Liver (tissue), 9 donors: ENCODE results near the gene ANKRD28. TPM values are rescaled to one million over a fixed set of nuclear protein-coding genes. Genes with fewer than 3 reads are reported as not detected.

Experiments used
- DNase-seq: peaks from one replicate; pipeline ENCODE4 v3.0.0-alpha.2; 2017; ENCODE audit warnings: low spot score
- H3K27ac ChIP-seq, 2 donors: one replicate each; pipeline ENCODE4 v1.7.0; 2013; ENCODE audit warnings: inconsistent platforms in 2 of 2, low read length in 2 of 2, control low read depth in 1 of 2, low read depth in 1 of 2, mild to moderate bottlenecking in 1 of 2
- H3K27me3 ChIP-seq, 4 donors: one replicate each; pipeline versions ENCODE4 v1.6.1 to v1.7.0; 2013; ENCODE audit warnings: low read length in 3 of 4, inconsistent platforms in 1 of 4, mild to moderate bottlenecking in 1 of 4, moderate library complexity in 1 of 4; ENCODE audit not compliant: control insufficient read depth in 4 of 4, insufficient read depth in 4 of 4
- H3K36me3 ChIP-seq, 4 donors: one replicate each; pipeline versions ENCODE4 v1.6.1 to v1.7.0; 2013; ENCODE audit warnings: low read length in 3 of 4, mild to moderate bottlenecking in 3 of 4, low read depth in 1 of 4, moderate library complexity in 1 of 4; ENCODE audit not compliant: control insufficient read depth in 4 of 4, insufficient read depth in 3 of 4
- H3K4me1 ChIP-seq, 4 donors: one replicate each; pipeline versions ENCODE4 v1.6.1 to v1.7.0; 2013; ENCODE audit warnings: low read length in 3 of 4, mild to moderate bottlenecking in 3 of 4, moderate library complexity in 1 of 4; ENCODE audit not compliant: control insufficient read depth in 4 of 4, insufficient read depth in 4 of 4
- H3K4me3 ChIP-seq, 3 donors: one replicate each; pipeline versions ENCODE4 v1.6.1 to v1.7.0; 2013; ENCODE audit warnings: low read length in 3 of 3, control low read depth in 1 of 3, low read depth in 1 of 3, mild to moderate bottlenecking in 1 of 3
- H3K9ac ChIP-seq, 2 donors: one replicate each; pipeline ENCODE4 v1.7.0; 2013; ENCODE audit warnings: low read length in 2 of 2, mild to moderate bottlenecking in 2 of 2, moderate library complexity in 2 of 2, control low read depth in 1 of 2, low read depth in 1 of 2
- H3K9me3 ChIP-seq, 4 donors: one replicate each; pipeline versions ENCODE4 v1.6.1 to v1.7.0; 2013; ENCODE audit warnings: low read length in 3 of 4; ENCODE audit not compliant: control insufficient read depth in 4 of 4
- ATF3 ChIP-seq: IDR thresholded peaks from 2 replicates; pipeline ENCODE4 v1.6.1; 2016; ENCODE audit warnings: antibody characterized with exemption
- EGR1 ChIP-seq, 2 donors: IDR thresholded peaks; 2 replicates each; pipeline ENCODE4 v1.6.1; 2016 to 2018; ENCODE audit warnings: antibody characterized with exemption in 2 of 2, low read depth in 2 of 2
- FOXA1 ChIP-seq: IDR thresholded peaks from 2 replicates; pipeline ENCODE4 v1.6.1; 2016; ENCODE audit warnings: antibody characterized with exemption
- FOXA2 ChIP-seq: IDR thresholded peaks from 2 replicates; pipeline ENCODE4 v1.6.1; 2016; ENCODE audit warnings: antibody characterized with exemption
- GABPA ChIP-seq, 2 donors: IDR thresholded peaks in 1 of 2; conservative IDR thresholded peaks in 1 of 2; 2 replicates each; pipeline ENCODE4 v1.6.1; 2016; ENCODE audit warnings: antibody characterized with exemption in 2 of 2, mild to moderate bottlenecking in 1 of 2, moderate library complexity in 1 of 2
- HNF4A ChIP-seq, 2 donors: conservative IDR thresholded peaks; 2 replicates each; pipeline ENCODE4 v1.6.1; 2016; ENCODE audit warnings: antibody characterized with exemption in 2 of 2, mild to moderate bottlenecking in 2 of 2
- HNF4G ChIP-seq: IDR thresholded peaks from 2 replicates; pipeline ENCODE4 v1.6.1; 2016; ENCODE audit warnings: antibody characterized with exemption
- JUND ChIP-seq, 2 donors: IDR thresholded peaks; 2 replicates each; pipeline ENCODE4 v1.6.1; 2016; ENCODE audit warnings: antibody characterized with exemption in 2 of 2
- MAX ChIP-seq: IDR thresholded peaks from 2 replicates; pipeline ENCODE4 v1.6.1; 2016; ENCODE audit warnings: antibody characterized with exemption
- NR2F2 ChIP-seq: IDR thresholded peaks from 2 replicates; pipeline ENCODE4 v1.6.1; 2016; ENCODE audit warnings: antibody characterized with exemption
- RAD21 ChIP-seq, 2 donors: IDR thresholded peaks; 2 replicates each; pipeline ENCODE4 v1.6.1; 2016; ENCODE audit warnings: antibody characterized with exemption in 2 of 2, mild to moderate bottlenecking in 2 of 2
- RXRA ChIP-seq, 2 donors: IDR thresholded peaks; 2 replicates each; pipeline ENCODE4 v1.6.1; 2017 to 2018; ENCODE audit warnings: antibody characterized with exemption in 2 of 2, mild to moderate bottlenecking in 1 of 2
- SP1 ChIP-seq: IDR thresholded peaks from 2 replicates; pipeline ENCODE4 v1.6.1; 2018; ENCODE audit warnings: antibody characterized with exemption, mild to moderate bottlenecking
- TAF1 ChIP-seq: conservative IDR thresholded peaks from 2 replicates; pipeline ENCODE4 v1.6.1; 2016; ENCODE audit warnings: antibody characterized with exemption, mild to moderate bottlenecking
- YY1 ChIP-seq: IDR thresholded peaks from 2 replicates; pipeline ENCODE4 v1.6.1; 2016; ENCODE audit warnings: antibody characterized with exemption, mild to moderate bottlenecking
- ZBTB33 ChIP-seq: IDR thresholded peaks from 2 replicates; pipeline ENCODE4 v1.6.1; 2016; ENCODE audit warnings: antibody characterized with exemption
- WGBS: extraction: QIAGEN DNeasy Blood & Tissue Kit; methylation state at CpG from one replicate; pipeline ENCODE4 v1.1.7; 2013; 5-methylcytosine and 5-hydroxymethylcytosine counted together
- polyA plus RNA-seq, 2 donors: library from polyadenylated mRNA; stranded (reverse) in 1 of 2; unstranded in 1 of 2; fragments of 200-250 nt in 1 of 2; fragments of >200 nt in 1 of 2; fragmentation: Nextera tagmentation in 1 of 2; extraction: Ambion mirVana in 1 of 2; gene quantifications; one replicate each; pipeline versions ENCODE4 v1.2.1 to v1.2.3, GENCODE V29; 2013 to 2015
- total RNA-seq, 2 donors: library from RNA; depleted of rRNA; stranded (reverse); fragments of >200 nt; gene quantifications; one replicate each; pipeline ENCODE4 v1.2.3, GENCODE V29; 2014
- TF ChIP-seq, protein P1 (sequence below): IDR thresholded peaks from 2 replicates; pipeline ENCODE4 v1.6.1; 2016; ENCODE audit warnings: antibody characterized with exemption, mild to moderate bottlenecking
- TF ChIP-seq, protein P2 (sequence below): fragments of 150-350 bp; IDR thresholded peaks from 2 replicates; pipeline ENCODE4 v1.5.1; 2017; ENCODE audit warnings: improper control_type of control experiment, low read depth, low read length; ENCODE audit not compliant: missing input control
- donor health status: healthy.
- donor health status: healthy.
- donor health status: healthy.
- donor health status: healthy.
- donor health status: healthy.

Gene ANKRD28
- total and polyA plus RNA-seq, 4 donors: 9.2 to 39.1 (median 16.8) TPM

DNA sequence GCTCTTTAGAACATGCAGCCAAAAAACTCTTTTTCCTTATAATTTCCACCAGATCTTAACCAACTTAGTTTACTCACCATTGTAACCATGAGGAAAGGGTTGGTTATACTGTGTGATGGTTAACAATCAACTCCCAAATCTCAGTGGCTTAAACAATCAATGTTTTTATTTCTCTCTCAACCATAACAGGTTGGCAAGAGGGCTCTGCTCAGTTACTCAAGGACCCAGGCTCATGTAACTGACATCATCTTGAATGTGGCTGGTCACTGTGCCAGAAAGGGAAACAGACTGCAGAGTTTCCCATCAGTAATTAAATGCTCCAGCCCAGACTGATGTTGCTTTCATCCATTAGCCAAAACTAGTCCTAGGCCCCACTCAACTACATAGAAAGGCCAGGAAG, 69.0 kb downstream of the ANKRD28 start:
- Histone ChIP-seq H3K4me3 (no peak overlapping the region), H3K27me3 (no peaks in the 10 kb centered on the region), H3K27ac (no peak overlapping the region), H3K36me3 (peaks cover 0 to 14% (median 5%) of the 10 kb centered on the region in 4 donors), H3K9me3 (no peaks in the 10 kb centered on the region), H3K9ac (no peak overlapping the region), H3K4me1 (no peaks in the 10 kb centered on the region)
- no peak for DNase-seq
- TF ChIP-seq FOXA2 (no peak), ATF3 (no peak), FOXA1 (no peak), NR2F2 (no peak), YY1 (no peak), TAF1 (no peak), HNF4G (no peak), MAX (no peak), GABPA (IDR thresholded peaks at IDR 0.05 in 1 of 2, conservative IDR thresholded peaks at IDR 0.05 in 1 of 2) (no peak), RAD21 (IDR thresholded peaks at IDR 0.05) (no peak), SP1 (no peak), JUND (IDR thresholded peaks at IDR 0.05) (no peak), RXRA (IDR thresholded peaks at IDR 0.05) (no peak), EGR1 (IDR thresholded peaks at IDR 0.05; ENCODE audit: low read depth in 2 of 2) (no peak), ZBTB33 (no peak)
- TF ChIP-seq, protein P1, sequence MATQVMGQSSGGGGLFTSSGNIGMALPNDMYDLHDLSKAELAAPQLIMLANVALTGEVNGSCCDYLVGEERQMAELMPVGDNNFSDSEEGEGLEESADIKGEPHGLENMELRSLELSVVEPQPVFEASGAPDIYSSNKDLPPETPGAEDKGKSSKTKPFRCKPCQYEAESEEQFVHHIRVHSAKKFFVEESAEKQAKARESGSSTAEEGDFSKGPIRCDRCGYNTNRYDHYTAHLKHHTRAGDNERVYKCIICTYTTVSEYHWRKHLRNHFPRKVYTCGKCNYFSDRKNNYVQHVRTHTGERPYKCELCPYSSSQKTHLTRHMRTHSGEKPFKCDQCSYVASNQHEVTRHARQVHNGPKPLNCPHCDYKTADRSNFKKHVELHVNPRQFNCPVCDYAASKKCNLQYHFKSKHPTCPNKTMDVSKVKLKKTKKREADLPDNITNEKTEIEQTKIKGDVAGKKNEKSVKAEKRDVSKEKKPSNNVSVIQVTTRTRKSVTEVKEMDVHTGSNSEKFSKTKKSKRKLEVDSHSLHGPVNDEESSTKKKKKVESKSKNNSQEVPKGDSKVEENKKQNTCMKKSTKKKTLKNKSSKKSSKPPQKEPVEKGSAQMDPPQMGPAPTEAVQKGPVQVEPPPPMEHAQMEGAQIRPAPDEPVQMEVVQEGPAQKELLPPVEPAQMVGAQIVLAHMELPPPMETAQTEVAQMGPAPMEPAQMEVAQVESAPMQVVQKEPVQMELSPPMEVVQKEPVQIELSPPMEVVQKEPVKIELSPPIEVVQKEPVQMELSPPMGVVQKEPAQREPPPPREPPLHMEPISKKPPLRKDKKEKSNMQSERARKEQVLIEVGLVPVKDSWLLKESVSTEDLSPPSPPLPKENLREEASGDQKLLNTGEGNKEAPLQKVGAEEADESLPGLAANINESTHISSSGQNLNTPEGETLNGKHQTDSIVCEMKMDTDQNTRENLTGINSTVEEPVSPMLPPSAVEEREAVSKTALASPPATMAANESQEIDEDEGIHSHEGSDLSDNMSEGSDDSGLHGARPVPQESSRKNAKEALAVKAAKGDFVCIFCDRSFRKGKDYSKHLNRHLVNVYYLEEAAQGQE: no peak
- TF ChIP-seq, protein P2, sequence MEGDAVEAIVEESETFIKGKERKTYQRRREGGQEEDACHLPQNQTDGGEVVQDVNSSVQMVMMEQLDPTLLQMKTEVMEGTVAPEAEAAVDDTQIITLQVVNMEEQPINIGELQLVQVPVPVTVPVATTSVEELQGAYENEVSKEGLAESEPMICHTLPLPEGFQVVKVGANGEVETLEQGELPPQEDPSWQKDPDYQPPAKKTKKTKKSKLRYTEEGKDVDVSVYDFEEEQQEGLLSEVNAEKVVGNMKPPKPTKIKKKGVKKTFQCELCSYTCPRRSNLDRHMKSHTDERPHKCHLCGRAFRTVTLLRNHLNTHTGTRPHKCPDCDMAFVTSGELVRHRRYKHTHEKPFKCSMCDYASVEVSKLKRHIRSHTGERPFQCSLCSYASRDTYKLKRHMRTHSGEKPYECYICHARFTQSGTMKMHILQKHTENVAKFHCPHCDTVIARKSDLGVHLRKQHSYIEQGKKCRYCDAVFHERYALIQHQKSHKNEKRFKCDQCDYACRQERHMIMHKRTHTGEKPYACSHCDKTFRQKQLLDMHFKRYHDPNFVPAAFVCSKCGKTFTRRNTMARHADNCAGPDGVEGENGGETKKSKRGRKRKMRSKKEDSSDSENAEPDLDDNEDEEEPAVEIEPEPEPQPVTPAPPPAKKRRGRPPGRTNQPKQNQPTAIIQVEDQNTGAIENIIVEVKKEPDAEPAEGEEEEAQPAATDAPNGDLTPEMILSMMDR: no peak

GRCh38 chr3:15726881-15727280, 70.9 kb downstream of the ANKRD28 start:
- Histone ChIP-seq H3K4me3 (no peak overlapping the region), H3K4me1 (peaks cover 4 to 15% (median 8%) of the 10 kb centered on the region in 4 donors), H3K36me3 (peaks cover 0 to 8% (median 0%) of the 10 kb centered on the region in 4 donors), H3K9ac (no peak overlapping the region), H3K9me3 (no peaks in the 10 kb centered on the region), H3K27ac (no peak overlapping the region), H3K27me3 (no peaks in the 10 kb centered on the region)
- no peak for DNase-seq
- TF ChIP-seq TAF1: no peak
- no peak for TF ChIP-seq HNF4G
- TF ChIP-seq FOXA1: no peak
- TF ChIP-seq HNF4A (conservative IDR thresholded peaks at IDR 0.05): no peak
- no peak for TF ChIP-seq GABPA (IDR thresholded peaks at IDR 0.05 in 1 of 2, conservative IDR thresholded peaks at IDR 0.05 in 1 of 2)
- TF ChIP-seq RXRA (IDR thresholded peaks at IDR 0.05): no peak
- TF ChIP-seq, protein P2: no peak
- no peak for TF ChIP-seq SP1
- TF ChIP-seq EGR1 (IDR thresholded peaks at IDR 0.05; ENCODE audit: low read depth in 2 of 2): no peak
- TF ChIP-seq NR2F2: no peak
- no peak for TF ChIP-seq YY1
- TF ChIP-seq, protein P1: no peak
- 97% methylated on average over 2 of the region's 2 CpGs for WGBS
